Osteoblast (primary cell): ENCODE results near the gene CNNM3. TPM values are rescaled to one million over a fixed set of nuclear protein-coding genes. Genes with fewer than 3 reads are reported as not detected.

Experiments used
- DNase-seq: peaks from one replicate; pipeline ENCODE4 v3.0.0; 2011; ENCODE audit warnings: low spot score, mixed read lengths; ENCODE audit not compliant: insufficient read length; ENCODE audit errors: missing footprints
- H2AFZ ChIP-seq: 2 replicates; pipeline ENCODE4 v1.6.0; 2011; ENCODE audit warnings: mild to moderate bottlenecking, low read length
- H3K27ac ChIP-seq: 2 replicates; pipeline ENCODE4 v1.5.1; 2011; ENCODE audit warnings: mild to moderate bottlenecking, low read depth, low read length, moderate library complexity
- H3K27me3 ChIP-seq: 2 replicates; pipeline ENCODE4 v1.6.0; 2012; ENCODE audit warnings: mild to moderate bottlenecking, control low read depth, inconsistent platforms, low read length, moderate library complexity; ENCODE audit not compliant: insufficient read depth
- H3K36me3 ChIP-seq: 2 replicates; pipeline ENCODE4 v1.5.1; 2011; ENCODE audit warnings: mild to moderate bottlenecking, low read length, control low read depth, moderate library complexity; ENCODE audit not compliant: insufficient read depth
- H3K4me1 ChIP-seq: 2 replicates; pipeline ENCODE4 v1.5.1; 2011; ENCODE audit warnings: mild to moderate bottlenecking, low read length, control low read depth, moderate library complexity; ENCODE audit not compliant: insufficient read depth
- H3K4me2 ChIP-seq: 2 replicates; pipeline ENCODE4 v1.6.0; 2011; ENCODE audit warnings: mild to moderate bottlenecking, low read length; ENCODE audit not compliant: insufficient read depth
- H3K4me3 ChIP-seq: fragments of 200-600 bp; sonication (generic); 3 replicates; pipeline ENCODE4 v1.5.1; 2012; ENCODE audit warnings: mild to moderate bottlenecking, low read length, inconsistent platforms; ENCODE audit not compliant: insufficient read depth
- H3K79me2 ChIP-seq: 2 replicates; pipeline ENCODE4 v1.6.0; 2012; ENCODE audit warnings: mild to moderate bottlenecking, low read length, control low read depth, inconsistent platforms; ENCODE audit not compliant: insufficient read depth
- H3K9me3 ChIP-seq: 2 replicates; pipeline ENCODE4 v1.5.1; 2011; ENCODE audit warnings: low read depth, low read length, control low read depth
- H4K20me1 ChIP-seq: 2 replicates; pipeline ENCODE4 v1.6.0; 2012; ENCODE audit warnings: mild to moderate bottlenecking, low read length, control low read depth; ENCODE audit not compliant: insufficient read depth
- CTCF ChIP-seq: IDR thresholded peaks from 2 replicates; pipeline ENCODE4 v1.5.1; 2011; ENCODE audit warnings: mild to moderate bottlenecking, low read depth, low read length, moderate library complexity; ENCODE audit errors: extremely low read depth
- total RNA-seq: library from RNA; depleted of rRNA; stranded (reverse); fragments of >200 nt; gene quantifications from 2 replicates; pipeline ENCODE4 v1.2.3, GENCODE V29; 2012

The CNNM3 gene
- total RNA-seq, 1 donor, result 8.7 TPM

GRCh38 chr2:96770442-96771202, 45.4 kb upstream of the CNNM3 start:
- Histone ChIP-seq H3K9me3 (no peaks in the 10 kb centered on the region), H3K4me3 (no peak overlapping the region), H3K4me2 (no peak overlapping the region), H3K4me1 (peaks cover 5% of the 10 kb centered on the region), H4K20me1 (peaks cover 3% of the 10 kb centered on the region), H3K79me2 (no peaks in the 10 kb centered on the region), H3K27ac (no peak overlapping the region), H3K36me3 (no peaks in the 10 kb centered on the region), H2AFZ (no peak overlapping the region), H3K27me3 (no peaks in the 10 kb centered on the region)
- no peak for TF ChIP-seq CTCF
- no peak for DNase-seq

- Histone ChIP-seq H3K27me3 (no peaks in the 10 kb centered on the region), H4K20me1 (peaks cover 3% of the 10 kb centered on the region), H2AFZ (no peak overlapping the region), H3K4me2 (no peak overlapping the region), H3K27ac (no peak overlapping the region), H3K79me2 (no peaks in the 10 kb centered on the region), H3K9me3 (no peaks in the 10 kb centered on the region), H3K4me1 (peaks cover 5% of the 10 kb centered on the region), H3K4me3 (no peak overlapping the region), H3K36me3 (no peaks in the 10 kb centered on the region)
- DNase-seq, result no peak
- TF ChIP-seq CTCF, result no peak
These were observed 44.1 kb upstream of the CNNM3 start for GRCh38 chr2:96771796-96772618.

DNA sequence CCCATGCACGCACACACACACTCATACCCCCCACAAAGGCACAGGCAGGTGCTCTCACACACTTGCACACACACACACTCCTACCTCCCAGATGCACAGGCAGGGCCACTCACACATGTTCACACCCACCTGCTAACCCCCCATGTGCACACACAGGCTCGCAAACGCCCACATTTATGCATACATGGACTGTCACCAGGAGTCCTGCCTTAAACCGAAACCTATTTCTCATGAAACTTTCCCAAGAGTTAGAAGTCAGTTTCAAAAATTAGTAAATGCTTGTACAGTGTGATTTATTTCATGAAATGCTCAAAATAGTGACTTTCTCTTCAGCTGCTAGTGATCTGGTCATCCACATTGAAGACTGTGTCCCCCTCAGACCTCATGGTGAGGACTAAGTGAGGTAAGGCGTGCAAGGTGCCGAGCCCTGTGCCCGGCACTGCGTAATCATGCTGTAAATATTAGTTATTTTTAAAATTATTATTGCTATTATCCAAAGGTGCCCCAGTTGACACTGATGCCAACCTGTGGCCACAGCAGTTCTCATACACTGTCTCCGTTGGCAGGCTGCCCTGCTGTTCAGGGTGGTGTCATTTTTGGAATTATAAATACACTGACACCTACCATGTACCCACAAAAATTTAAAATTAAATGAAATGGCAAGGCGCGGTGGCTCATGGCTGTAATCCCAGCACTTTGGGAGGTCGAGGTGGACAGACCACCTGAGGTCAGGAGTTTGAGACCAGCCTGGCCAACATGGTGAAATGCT, 43.0 kb upstream of the CNNM3 start:
- Histone ChIP-seq H3K27ac (no peak overlapping the region), H3K4me3 (no peak overlapping the region), H3K4me1 (peaks cover 5% of the 10 kb centered on the region), H4K20me1 (peaks cover 3% of the 10 kb centered on the region), H3K79me2 (no peaks in the 10 kb centered on the region), H2AFZ (no peak overlapping the region), H3K9me3 (no peaks in the 10 kb centered on the region), H3K27me3 (no peaks in the 10 kb centered on the region), H3K36me3 (no peaks in the 10 kb centered on the region), H3K4me2 (peak overlapping the region; percentile 4)
- no peak for TF ChIP-seq CTCF
- DNase-seq, result no peak
